ENCODE results near the gene NDUFAF3.

DNA sequence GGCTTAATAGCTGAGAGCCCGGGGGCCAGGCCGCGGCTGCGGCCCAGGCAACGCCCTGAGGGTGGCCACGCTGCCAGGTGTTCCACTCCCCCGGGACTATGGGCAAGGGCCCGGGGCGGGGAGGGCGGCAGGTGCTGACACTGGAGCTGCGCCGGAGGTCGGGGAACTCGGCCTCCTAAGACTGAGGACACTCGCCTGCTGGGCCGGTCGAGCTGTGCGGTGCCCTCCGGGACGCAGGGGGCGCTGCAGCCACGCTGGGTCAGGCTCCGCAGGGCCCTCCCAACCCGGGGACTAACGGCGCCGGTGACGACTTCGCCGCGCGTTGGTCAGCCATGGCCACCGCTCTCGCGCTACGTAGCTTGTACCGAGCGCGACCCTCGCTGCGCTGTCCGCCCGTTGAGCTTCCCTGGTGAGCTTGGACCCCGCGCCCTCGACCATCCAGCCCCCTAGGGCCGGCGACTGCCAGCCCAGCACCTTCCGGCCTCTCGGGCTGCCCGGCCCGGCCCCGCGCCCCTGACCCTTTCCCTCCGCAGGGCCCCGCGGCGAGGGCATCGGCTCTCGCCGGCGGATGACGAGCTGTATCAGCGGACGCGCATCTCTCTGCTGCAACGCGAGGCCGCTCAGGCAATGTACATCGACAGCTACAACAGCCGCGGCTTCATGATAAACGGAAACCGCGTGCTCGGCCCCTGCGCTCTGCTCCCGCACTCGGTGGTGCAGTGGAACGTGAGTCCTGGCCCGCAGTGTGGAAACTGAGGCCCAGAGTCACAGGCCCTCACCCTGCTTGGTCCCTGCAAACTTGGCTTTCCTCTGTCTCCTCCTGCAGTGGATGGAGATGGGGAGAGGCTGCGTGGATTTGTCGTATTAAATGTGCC is at the start of gene NDUFAF3:
- TF ChIP-seq, protein P1, sequence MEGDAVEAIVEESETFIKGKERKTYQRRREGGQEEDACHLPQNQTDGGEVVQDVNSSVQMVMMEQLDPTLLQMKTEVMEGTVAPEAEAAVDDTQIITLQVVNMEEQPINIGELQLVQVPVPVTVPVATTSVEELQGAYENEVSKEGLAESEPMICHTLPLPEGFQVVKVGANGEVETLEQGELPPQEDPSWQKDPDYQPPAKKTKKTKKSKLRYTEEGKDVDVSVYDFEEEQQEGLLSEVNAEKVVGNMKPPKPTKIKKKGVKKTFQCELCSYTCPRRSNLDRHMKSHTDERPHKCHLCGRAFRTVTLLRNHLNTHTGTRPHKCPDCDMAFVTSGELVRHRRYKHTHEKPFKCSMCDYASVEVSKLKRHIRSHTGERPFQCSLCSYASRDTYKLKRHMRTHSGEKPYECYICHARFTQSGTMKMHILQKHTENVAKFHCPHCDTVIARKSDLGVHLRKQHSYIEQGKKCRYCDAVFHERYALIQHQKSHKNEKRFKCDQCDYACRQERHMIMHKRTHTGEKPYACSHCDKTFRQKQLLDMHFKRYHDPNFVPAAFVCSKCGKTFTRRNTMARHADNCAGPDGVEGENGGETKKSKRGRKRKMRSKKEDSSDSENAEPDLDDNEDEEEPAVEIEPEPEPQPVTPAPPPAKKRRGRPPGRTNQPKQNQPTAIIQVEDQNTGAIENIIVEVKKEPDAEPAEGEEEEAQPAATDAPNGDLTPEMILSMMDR (IDR thresholded peaks at IDR 0.05), result peak; percentile 97 to 98 (median 97)
- TF ChIP-seq POLR2A (IDR thresholded peaks at IDR 0.05; ENCODE audit: low read depth), result peak; percentile 74
- TF ChIP-seq POLR2AphosphoS5 (IDR thresholded peaks at IDR 0.05), result peak; percentile 90 to 94
